Activated naive CD4-positive, alpha-beta T cell treated with anti-CD3 and anti-CD28 coated beads, Interleukin-2, amount 10 ng/mL, durations not matched to agents 5 hours and 36 hours (primary cell): ENCODE data around the gene UBL5. TPM values are rescaled to one million over a fixed set of nuclear protein-coding genes. Genes with fewer than 3 reads are reported as not detected.

Experiments used
- total RNA-seq, 2 experiments: library from RNA; stranded (reverse); gene quantifications; one replicate each; pipeline ENCODE4 v1.2.3, GENCODE V29; 2021

UBL5 gene
- 100 to 1,000 TPM; 296 to 302 TPM for total RNA-seq

DNA sequence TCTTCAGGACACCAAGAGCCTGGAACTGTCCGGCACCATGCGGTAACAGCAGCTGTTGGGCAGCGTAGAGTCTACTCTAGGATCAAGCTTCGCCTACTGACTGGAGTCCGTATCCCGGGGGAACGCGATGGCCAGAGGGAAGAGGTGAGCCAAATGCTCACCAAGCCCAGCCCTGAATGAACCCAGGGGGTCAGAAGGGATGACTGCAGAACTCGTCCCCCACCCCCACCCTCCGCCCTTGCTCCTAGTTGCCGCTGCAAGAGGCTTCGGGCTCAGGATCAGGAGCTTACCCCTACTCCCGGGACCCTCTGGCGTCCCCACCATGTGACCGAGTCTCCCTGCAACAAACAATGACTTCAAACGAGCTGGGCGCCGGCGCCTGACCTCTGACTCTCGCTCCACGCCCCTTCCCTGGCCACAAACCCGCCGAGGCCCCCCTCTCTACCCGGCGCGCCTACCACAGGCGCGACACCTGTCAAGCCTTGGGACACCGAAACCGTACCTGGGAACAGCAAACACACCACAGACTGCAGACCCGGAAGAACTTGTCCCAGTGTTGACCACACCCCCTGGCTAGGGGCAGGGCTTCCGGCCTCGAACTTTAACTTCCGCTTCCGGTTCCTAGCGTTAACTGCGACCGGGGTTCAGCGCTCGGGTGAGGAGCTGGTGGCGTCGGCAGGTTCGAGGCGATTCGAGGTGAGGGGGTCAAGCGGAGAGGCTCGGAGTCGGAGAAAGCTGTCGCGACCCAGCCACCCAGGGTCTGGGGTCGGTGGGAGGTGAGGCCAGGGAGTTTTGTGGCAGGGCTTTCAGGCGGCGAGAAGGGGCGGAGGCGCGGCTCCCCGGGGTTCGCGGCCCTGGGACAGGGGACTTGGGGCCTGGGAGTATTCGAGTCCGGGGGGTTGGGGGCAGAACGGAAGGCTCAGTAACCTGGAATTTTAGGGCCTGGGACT, at the start of gene UBL5:
Gene UBL5 (plus strand): TSS at position 630 of the 950 bp plus-strand sequence. CDS start 420 bp downstream, outside the sequence.

DNA sequence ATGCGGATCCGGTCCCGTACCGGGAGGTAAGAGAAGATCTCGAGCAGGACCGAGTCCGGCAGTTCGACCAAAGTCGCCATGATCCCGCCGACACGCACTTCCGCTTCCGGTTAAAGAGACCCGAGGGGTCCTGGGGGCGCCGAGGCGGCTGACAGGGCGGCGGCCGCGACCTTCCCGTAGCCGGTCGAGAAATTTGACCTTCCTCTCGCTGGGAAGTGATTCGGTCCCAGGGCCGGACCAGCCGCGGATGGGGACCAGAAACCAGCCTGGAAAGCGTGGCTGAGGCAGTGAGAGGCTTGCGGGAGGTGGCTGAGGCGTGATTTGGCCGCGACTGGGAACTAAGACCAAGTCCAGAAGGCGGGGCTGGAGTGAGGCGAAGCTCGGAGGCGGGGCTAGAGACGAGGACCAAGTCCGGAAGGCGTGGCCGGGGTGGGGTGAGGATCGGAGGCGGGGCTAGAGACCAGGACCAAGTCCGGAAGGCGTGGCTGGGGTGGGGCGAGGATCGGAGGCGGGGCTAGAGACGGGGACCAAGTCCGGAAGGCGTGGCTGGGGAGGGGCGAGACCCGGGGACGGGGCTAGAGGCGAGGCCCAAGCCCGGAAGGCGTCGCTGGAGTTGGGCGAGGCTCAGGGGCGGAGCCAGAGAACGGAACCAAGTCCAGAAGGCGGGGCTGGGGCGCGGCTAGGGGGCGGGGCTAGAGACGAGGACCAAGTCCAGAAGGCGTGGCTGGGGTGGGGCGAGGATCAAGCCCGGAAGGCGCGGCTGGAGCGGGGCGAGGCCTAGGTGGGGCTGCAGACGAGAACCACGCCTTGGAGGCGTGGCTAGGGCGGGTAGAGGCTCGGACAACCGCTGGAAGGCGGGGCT, 8.8 kb upstream of the UBL5 start, which contains the start of gene FBXL12:
Gene FBXL12 (minus strand): TSS at position 346 of the 862 bp plus-strand sequence. CDS start 266 bp downstream, at position 80.

DNA sequence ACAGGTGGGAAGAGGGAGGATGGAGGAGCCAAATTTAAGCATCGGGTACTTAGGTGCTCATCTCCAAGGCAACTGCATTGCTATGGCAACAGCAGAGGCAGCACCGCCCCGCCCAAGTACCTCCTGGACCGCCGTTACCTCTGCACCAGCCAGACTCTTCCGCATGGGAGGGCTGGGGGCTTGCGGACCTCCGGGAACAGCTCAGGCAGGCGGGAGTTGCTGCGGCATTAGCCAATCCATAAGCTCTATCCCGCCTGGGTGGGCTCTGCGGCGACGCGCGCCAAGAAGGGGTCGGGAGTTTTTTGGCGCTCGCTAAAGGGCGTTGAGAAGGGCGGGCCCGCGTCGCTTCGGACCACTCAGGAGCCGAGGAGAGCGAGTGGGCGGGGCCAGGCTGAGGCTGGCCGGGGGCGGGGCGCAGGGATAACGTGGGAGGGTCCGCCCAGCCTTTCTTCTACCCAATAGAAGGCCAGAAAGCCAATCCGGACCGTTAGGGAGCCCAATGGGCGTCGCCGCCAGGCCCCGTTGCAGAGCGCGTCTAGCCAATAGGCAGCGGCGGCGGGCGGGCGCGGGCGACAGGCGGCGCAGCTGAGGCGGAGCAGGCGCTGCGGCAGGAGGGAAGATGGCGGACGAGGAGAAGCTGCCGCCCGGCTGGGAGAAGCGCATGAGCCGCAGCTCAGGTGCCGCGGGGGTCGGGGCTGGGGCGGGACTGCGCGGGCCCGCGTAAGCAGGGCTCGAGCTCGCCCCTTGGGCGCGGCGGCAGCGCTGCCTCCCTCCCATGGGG, 7.2 kb downstream of the UBL5 start, which contains the start of gene PIN1:
Gene PIN1 (plus strand): TSS at position 593 of the 781 bp plus-strand sequence. CDS start 27 bp downstream, at position 620.

Other genes starting within 250 kb of the UBL5 start
- gene ZNF121, start 243.4 kb upstream of the UBL5 start, total RNA-seq = 10 to 100 TPM; 52.5 to 57.5 TPM
- 10 to 100 TPM; 30.2 to 32.4 TPM for gene ZNF561, start 206.7 kb upstream of the UBL5 start, total RNA-seq
- 10 to 100 TPM; 16.1 to 17.0 TPM for gene ZNF562, start 152.8 kb upstream of the UBL5 start, total RNA-seq
- gene ZNF846, start 59.2 kb upstream of the UBL5 start, total RNA-seq = 10 to 100 TPM in 1 of 2 experiments, 1 to 10 TPM in 1; 8.7 to 11.2 TPM
- gene FBXL12, start 8.8 kb upstream of the UBL5 start, total RNA-seq = 10 to 100 TPM; 24.4 to 27.6 TPM
- gene PIN1, start 7.4 kb downstream of the UBL5 start, total RNA-seq = 10 to 100 TPM; 79.7 to 83.8 TPM
- 10 to 100 TPM; 20.2 to 23.0 TPM for gene OLFM2, start 108.6 kb downstream of the UBL5 start, total RNA-seq
- gene COL5A3, start 182.6 kb downstream of the UBL5 start, total RNA-seq = under 1 TPM in 1 of 2 experiments, not detected in 1; 0.03 TPM
- gene RDH8, start 185.6 kb downstream of the UBL5 start, total RNA-seq = not detected